Liver (tissue), 3 donors: ENCODE results near the gene TMEM109.

Experiments
- CTCF ChIP-seq: fragments of 150-350 bp; IDR thresholded peaks from 2 replicates; pipeline ENCODE4 v1.5.1; 2017; ENCODE audit warnings: improper control_type of control experiment, low read depth, low read length; ENCODE audit not compliant: missing input control
- EGR1 ChIP-seq, 2 donors: IDR thresholded peaks; 2 replicates each; pipeline ENCODE4 v1.6.1; 2016 to 2018; ENCODE audit warnings: antibody characterized with exemption in 2 of 2, low read depth in 2 of 2
- FOXA1 ChIP-seq: IDR thresholded peaks from 2 replicates; pipeline ENCODE4 v1.6.1; 2016; ENCODE audit warnings: antibody characterized with exemption
- JUND ChIP-seq, 2 donors: IDR thresholded peaks; 2 replicates each; pipeline ENCODE4 v1.6.1; 2016; ENCODE audit warnings: antibody characterized with exemption in 2 of 2
- RAD21 ChIP-seq, 2 donors: IDR thresholded peaks; 2 replicates each; pipeline ENCODE4 v1.6.1; 2016; ENCODE audit warnings: antibody characterized with exemption in 2 of 2, mild to moderate bottlenecking in 2 of 2
- TAF1 ChIP-seq: conservative IDR thresholded peaks from 2 replicates; pipeline ENCODE4 v1.6.1; 2016; ENCODE audit warnings: antibody characterized with exemption, mild to moderate bottlenecking
- YY1 ChIP-seq: IDR thresholded peaks from 2 replicates; pipeline ENCODE4 v1.6.1; 2016; ENCODE audit warnings: antibody characterized with exemption, mild to moderate bottlenecking
- TF ChIP-seq, protein P1 (sequence below): IDR thresholded peaks from 2 replicates; pipeline ENCODE4 v1.6.1; 2016; ENCODE audit warnings: antibody characterized with exemption
- TF ChIP-seq, protein P2 (sequence below): IDR thresholded peaks from 2 replicates; pipeline ENCODE4 v1.6.1; 2016; ENCODE audit warnings: antibody characterized with exemption
- TF ChIP-seq, protein P3 (sequence below): IDR thresholded peaks from 2 replicates; pipeline ENCODE4 v1.6.1; 2016; ENCODE audit warnings: antibody characterized with exemption, mild to moderate bottlenecking
- donor health status: healthy.
- donor health status: healthy.

GRCh38 chr11:60950024-60950423 lies 36.1 kb downstream of the TMEM109 start:
- TF ChIP-seq CTCF (no peak), TAF1 (no peak), EGR1 (IDR thresholded peaks at IDR 0.05; ENCODE audit: low read depth in 2 of 2) (no peak), JUND (IDR thresholded peaks at IDR 0.05) (no peak), RAD21 (IDR thresholded peaks at IDR 0.05) (no peak), YY1 (no peak), FOXA1 (no peak)
- TF ChIP-seq, protein P1, sequence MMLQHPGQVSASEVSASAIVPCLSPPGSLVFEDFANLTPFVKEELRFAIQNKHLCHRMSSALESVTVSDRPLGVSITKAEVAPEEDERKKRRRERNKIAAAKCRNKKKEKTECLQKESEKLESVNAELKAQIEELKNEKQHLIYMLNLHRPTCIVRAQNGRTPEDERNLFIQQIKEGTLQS = no peak
- TF ChIP-seq, protein P2, sequence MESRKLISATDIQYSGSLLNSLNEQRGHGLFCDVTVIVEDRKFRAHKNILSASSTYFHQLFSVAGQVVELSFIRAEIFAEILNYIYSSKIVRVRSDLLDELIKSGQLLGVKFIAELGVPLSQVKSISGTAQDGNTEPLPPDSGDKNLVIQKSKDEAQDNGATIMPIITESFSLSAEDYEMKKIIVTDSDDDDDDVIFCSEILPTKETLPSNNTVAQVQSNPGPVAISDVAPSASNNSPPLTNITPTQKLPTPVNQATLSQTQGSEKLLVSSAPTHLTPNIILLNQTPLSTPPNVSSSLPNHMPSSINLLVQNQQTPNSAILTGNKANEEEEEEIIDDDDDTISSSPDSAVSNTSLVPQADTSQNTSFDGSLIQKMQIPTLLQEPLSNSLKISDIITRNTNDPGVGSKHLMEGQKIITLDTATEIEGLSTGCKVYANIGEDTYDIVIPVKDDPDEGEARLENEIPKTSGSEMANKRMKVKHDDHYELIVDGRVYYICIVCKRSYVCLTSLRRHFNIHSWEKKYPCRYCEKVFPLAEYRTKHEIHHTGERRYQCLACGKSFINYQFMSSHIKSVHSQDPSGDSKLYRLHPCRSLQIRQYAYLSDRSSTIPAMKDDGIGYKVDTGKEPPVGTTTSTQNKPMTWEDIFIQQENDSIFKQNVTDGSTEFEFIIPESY = no peak
- TF ChIP-seq, protein P3, sequence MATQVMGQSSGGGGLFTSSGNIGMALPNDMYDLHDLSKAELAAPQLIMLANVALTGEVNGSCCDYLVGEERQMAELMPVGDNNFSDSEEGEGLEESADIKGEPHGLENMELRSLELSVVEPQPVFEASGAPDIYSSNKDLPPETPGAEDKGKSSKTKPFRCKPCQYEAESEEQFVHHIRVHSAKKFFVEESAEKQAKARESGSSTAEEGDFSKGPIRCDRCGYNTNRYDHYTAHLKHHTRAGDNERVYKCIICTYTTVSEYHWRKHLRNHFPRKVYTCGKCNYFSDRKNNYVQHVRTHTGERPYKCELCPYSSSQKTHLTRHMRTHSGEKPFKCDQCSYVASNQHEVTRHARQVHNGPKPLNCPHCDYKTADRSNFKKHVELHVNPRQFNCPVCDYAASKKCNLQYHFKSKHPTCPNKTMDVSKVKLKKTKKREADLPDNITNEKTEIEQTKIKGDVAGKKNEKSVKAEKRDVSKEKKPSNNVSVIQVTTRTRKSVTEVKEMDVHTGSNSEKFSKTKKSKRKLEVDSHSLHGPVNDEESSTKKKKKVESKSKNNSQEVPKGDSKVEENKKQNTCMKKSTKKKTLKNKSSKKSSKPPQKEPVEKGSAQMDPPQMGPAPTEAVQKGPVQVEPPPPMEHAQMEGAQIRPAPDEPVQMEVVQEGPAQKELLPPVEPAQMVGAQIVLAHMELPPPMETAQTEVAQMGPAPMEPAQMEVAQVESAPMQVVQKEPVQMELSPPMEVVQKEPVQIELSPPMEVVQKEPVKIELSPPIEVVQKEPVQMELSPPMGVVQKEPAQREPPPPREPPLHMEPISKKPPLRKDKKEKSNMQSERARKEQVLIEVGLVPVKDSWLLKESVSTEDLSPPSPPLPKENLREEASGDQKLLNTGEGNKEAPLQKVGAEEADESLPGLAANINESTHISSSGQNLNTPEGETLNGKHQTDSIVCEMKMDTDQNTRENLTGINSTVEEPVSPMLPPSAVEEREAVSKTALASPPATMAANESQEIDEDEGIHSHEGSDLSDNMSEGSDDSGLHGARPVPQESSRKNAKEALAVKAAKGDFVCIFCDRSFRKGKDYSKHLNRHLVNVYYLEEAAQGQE = no peak
